IPS DF 6.9 (cell line): Measurements from ENCODE around the gene MED8.

ENCODE experiments used
- DNase-seq: peaks from one replicate; pipeline ENCODE4 v3.0.0-alpha.2; 2013; ENCODE audit warnings: low read depth, low spot score
- H3K27ac ChIP-seq: one replicate; pipeline ENCODE4 v1.5.1; 2013; ENCODE audit warnings: low read length, control low read depth
- H3K27me3 ChIP-seq: 2 replicates; pipeline ENCODE4 v1.6.1; 2013; ENCODE audit warnings: mild to moderate bottlenecking, low read length; ENCODE audit not compliant: control insufficient read depth, insufficient read depth
- H3K36me3 ChIP-seq: 2 replicates; pipeline ENCODE4 v1.6.1; 2013; ENCODE audit warnings: low read length; ENCODE audit not compliant: control insufficient read depth, insufficient read depth
- H3K4me1 ChIP-seq: 2 replicates; pipeline ENCODE4 v1.6.1; 2013; ENCODE audit warnings: low read length; ENCODE audit not compliant: control insufficient read depth, insufficient read depth
- H3K4me3 ChIP-seq: 2 replicates; pipeline ENCODE4 v1.5.1; 2013; ENCODE audit warnings: mild to moderate bottlenecking, low read length
- H3K9me3 ChIP-seq: 2 replicates; pipeline ENCODE4 v1.6.1; 2013; ENCODE audit warnings: low read length, inconsistent platforms; ENCODE audit not compliant: control insufficient read depth, insufficient read depth
- WGBS: extraction: QIAGEN DNeasy Blood & Tissue Kit; methylation state at CpG from one replicate; pipeline ENCODE4 v1.1.7; 2013; ENCODE audit warnings: mixed read lengths, missing lambda C conversion rate; ENCODE audit not compliant: insufficient read length, insufficient coverage; 5-methylcytosine and 5-hydroxymethylcytosine counted together

Gene MED8

GRCh38 chr1:43334453-43335205 is 55.0 kb downstream of the MED8 start:
- Histone ChIP-seq H3K4me1 (0 out of 2 replicates have a peak, but pooled peaks cover 2% of the 10 kb centered on the region), H3K4me3 (no peak overlapping the region), H3K27ac (no peak overlapping the region), H3K36me3 (no peaks in the 10 kb centered on the region), H3K27me3 (no peaks in the 10 kb centered on the region), H3K9me3 (no peaks in the 10 kb centered on the region)
- no peak for DNase-seq
- 100% methylated on average over 2 of the region's 7 CpGs for WGBS
